ENCODE measurements around the gene UCN3.

DNA sequence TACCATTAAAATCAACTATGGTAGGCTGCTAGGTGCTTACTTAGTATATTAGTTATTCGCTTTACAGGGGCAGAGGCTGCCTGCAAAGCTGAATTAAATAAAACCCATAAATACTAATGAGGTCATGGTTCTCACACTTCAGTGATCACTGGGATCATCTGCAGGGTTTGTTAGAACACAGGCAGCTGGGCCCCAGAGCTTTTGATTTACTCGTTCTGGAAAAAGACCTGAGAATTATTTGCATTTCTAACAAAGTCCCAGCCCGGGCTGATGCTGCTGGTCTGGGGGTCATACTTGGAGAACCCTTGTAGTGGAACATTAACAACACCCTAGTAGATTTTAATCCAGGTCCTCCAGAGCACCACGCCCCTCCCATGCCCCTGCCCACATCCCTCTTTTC is 8.5 kb downstream of the UCN3 start:
- no peak for TF ChIP-seq RAD21 (IDR thresholded peaks at IDR 0.05; ENCODE audit: low read length)
- TF ChIP-seq, protein P1, sequence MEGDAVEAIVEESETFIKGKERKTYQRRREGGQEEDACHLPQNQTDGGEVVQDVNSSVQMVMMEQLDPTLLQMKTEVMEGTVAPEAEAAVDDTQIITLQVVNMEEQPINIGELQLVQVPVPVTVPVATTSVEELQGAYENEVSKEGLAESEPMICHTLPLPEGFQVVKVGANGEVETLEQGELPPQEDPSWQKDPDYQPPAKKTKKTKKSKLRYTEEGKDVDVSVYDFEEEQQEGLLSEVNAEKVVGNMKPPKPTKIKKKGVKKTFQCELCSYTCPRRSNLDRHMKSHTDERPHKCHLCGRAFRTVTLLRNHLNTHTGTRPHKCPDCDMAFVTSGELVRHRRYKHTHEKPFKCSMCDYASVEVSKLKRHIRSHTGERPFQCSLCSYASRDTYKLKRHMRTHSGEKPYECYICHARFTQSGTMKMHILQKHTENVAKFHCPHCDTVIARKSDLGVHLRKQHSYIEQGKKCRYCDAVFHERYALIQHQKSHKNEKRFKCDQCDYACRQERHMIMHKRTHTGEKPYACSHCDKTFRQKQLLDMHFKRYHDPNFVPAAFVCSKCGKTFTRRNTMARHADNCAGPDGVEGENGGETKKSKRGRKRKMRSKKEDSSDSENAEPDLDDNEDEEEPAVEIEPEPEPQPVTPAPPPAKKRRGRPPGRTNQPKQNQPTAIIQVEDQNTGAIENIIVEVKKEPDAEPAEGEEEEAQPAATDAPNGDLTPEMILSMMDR (IDR thresholded peaks at IDR 0.05), result no peak
- TF ChIP-seq, protein P2, sequence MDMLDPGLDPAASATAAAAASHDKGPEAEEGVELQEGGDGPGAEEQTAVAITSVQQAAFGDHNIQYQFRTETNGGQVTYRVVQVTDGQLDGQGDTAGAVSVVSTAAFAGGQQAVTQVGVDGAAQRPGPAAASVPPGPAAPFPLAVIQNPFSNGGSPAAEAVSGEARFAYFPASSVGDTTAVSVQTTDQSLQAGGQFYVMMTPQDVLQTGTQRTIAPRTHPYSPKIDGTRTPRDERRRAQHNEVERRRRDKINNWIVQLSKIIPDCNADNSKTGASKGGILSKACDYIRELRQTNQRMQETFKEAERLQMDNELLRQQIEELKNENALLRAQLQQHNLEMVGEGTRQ (IDR thresholded peaks at IDR 0.05; ENCODE audit: borderline replicate concordance, low read depth, low read length), result no peak
- no peak for TF ChIP-seq USF1 (IDR thresholded peaks at IDR 0.05; ENCODE audit: borderline replicate concordance, low read depth)
- no peak for TF ChIP-seq MXI1 (IDR thresholded peaks at IDR 0.05; ENCODE audit: low read depth, low read length)
- no peak for TF ChIP-seq JUND (IDR thresholded peaks at IDR 0.05)
- no peak for TF ChIP-seq EP300 (IDR thresholded peaks at IDR 0.05; ENCODE audit: borderline replicate concordance in 1 of 2, low read depth in 1 of 2, low read length in 1 of 2)
- TF ChIP-seq GABPA (IDR thresholded peaks at IDR 0.05; ENCODE audit: low read depth), result no peak
- TF ChIP-seq EZH2phosphoT487 (IDR thresholded peaks at IDR 0.05; ENCODE audit: borderline replicate concordance, low read depth), result no peak
- no peak for TF ChIP-seq CHD2 (IDR thresholded peaks at IDR 0.05; ENCODE audit: low read length, partially characterized antibody)
- TF ChIP-seq, protein P3, sequence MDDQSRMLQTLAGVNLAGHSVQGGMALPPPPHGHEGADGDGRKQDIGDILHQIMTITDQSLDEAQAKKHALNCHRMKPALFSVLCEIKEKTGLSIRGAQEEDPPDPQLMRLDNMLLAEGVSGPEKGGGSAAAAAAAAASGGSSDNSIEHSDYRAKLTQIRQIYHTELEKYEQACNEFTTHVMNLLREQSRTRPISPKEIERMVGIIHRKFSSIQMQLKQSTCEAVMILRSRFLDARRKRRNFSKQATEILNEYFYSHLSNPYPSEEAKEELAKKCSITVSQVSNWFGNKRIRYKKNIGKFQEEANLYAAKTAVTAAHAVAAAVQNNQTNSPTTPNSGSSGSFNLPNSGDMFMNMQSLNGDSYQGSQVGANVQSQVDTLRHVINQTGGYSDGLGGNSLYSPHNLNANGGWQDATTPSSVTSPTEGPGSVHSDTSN (IDR thresholded peaks at IDR 0.05), result no peak

Measured in SK-N-SH (cell line).